Kidney (tissue), 22 donors: ENCODE data around the gene NLRX1. TPM values are rescaled to one million over a fixed set of nuclear protein-coding genes. Genes with fewer than 3 reads are reported as not detected.

Experiments
- DNase-seq, 5 donors: peaks; one replicate each; pipeline ENCODE4 v3.0.0-alpha.2; 2013 to 2020
- FAIRE-seq: peaks from 2 replicates; lab custom pipeline; 2012; peaks lifted over from hg19 to GRCh38; lab: Jason Lieb, UNC
- H3K27ac ChIP-seq, 2 donors: one replicate each; pipeline ENCODE4 v1.7.0; 2013; ENCODE audit warnings: low read depth in 2 of 2, low read length in 2 of 2, inconsistent platforms in 1 of 2
- H3K27me3 ChIP-seq: one replicate; pipeline ENCODE4 v1.7.1; 2013; ENCODE audit warnings: low read length, inconsistent platforms; ENCODE audit not compliant: control insufficient read depth, insufficient read depth
- H3K36me3 ChIP-seq, 3 donors: one replicate each; pipeline versions ENCODE4 v1.7.0 to v1.7.1; 2013; ENCODE audit warnings: low read length in 3 of 3, control low read depth in 1 of 3, inconsistent platforms in 1 of 3; ENCODE audit not compliant: insufficient read depth in 3 of 3, control insufficient read depth in 2 of 3
- H3K4me1 ChIP-seq, 3 donors: one replicate each; pipeline versions ENCODE4 v1.7.0 to v1.7.1; 2013; ENCODE audit warnings: low read length in 3 of 3, inconsistent platforms in 1 of 3, low read depth in 1 of 3; ENCODE audit not compliant: control insufficient read depth in 2 of 3, insufficient read depth in 2 of 3
- H3K4me3 ChIP-seq, 3 donors: one replicate each; pipeline versions ENCODE4 v1.7.0 to v1.8.1; 2013; ENCODE audit warnings: low read length in 3 of 3, control low read depth in 1 of 3, inconsistent platforms in 1 of 3
- H3K9ac ChIP-seq, 3 donors: one replicate each; pipeline versions ENCODE4 v1.7.0 to v1.7.1; 2013; ENCODE audit warnings: low read length in 3 of 3, control low read depth in 1 of 3, inconsistent platforms in 1 of 3
- H3K9me3 ChIP-seq, 3 donors: one replicate each; pipeline versions ENCODE4 v1.7.0 to v1.7.1; 2013; ENCODE audit warnings: low read length in 3 of 3, control low read depth in 1 of 3, inconsistent platforms in 1 of 3; ENCODE audit not compliant: control insufficient read depth in 2 of 3, insufficient read depth in 1 of 3
- CTCF ChIP-seq: IDR thresholded peaks from 3 replicates; pipeline ENCODE4 v1.5.1; 2012; ENCODE audit warnings: mild to moderate bottlenecking, moderate library complexity, borderline replicate concordance; ENCODE audit not compliant: insufficient read depth; ENCODE audit errors: extremely low read depth
- intact Hi-C: fragments of 100-400 bp; cut with DNase I; formaldehyde crosslinking; loops from one replicate; pipeline ENCODE4 v1.11.1; 2022
- long read RNA-seq, 10 donors: library from polyadenylated mRNA in 1 of 10; unstranded in 1 of 10; transcript quantifications; one replicate each; pipeline ENCODE4 v2.0.0 and lab custom pipeline, GENCODE V29; 2021 to 2026
- polyA plus RNA-seq: library from polyadenylated mRNA; stranded (reverse); fragments of 350-450 nt; fragmentation: Illumina TruSeq; extraction: RNeasy Lipid Tissue Mini Kit (QIAGEN cat#74804); gene quantifications from one replicate; pipeline ENCODE4 v1.2.3, GENCODE V29; 2014; ENCODE audit warnings: low read depth, low replicate concordance; ENCODE audit not compliant: insufficient read depth
- total RNA-seq: library from RNA; stranded (reverse); fragmentation: NEBNext Ultra II Directional; extraction: Animal tissue kit (Norgen Biotek cat#: 25700); gene quantifications from one replicate; pipeline ENCODE4 v1.2.1, GENCODE V29; 2021
- donor health status: control.
- donor health status: control.
- donor health status: control.
- donor health status: control.
- donor health status: control.
- donor health status: DM: yes; HTN: yes; CAD: no.
- donor health status: Normal renal cell carcinoma (clear cell type).

Gene NLRX1
- total RNA-seq (21.2 TPM), polyA plus RNA-seq (11.9 TPM)
- long read RNA-seq, donor 1, full-length matches to known transcripts, result 3 of 3 reads
- long read RNA-seq, donor 1, partial matches to known transcripts, result 0 of 3 reads
- long read RNA-seq, donor 1, other reads (novel, unspliced or antisense), result 0 of 3 reads
- long read RNA-seq, donor 2, partial matches to known transcripts, result 0 of 1 reads
- long read RNA-seq, donor 2, other reads (novel, unspliced or antisense), result 0 of 1 reads
- long read RNA-seq, donor 3, partial matches to known transcripts, result 8 of 10 reads
- long read RNA-seq, donor 3, other reads (novel, unspliced or antisense), result 0 of 10 reads
- long read RNA-seq, donor 4, partial matches to known transcripts, result 0 of 1 reads
- long read RNA-seq, donor 4, other reads (novel, unspliced or antisense), result 0 of 1 reads
- long read RNA-seq, donor 5, result 0 reads
- long read RNA-seq, donor 6, partial matches to known transcripts, result 0 of 2 reads
- long read RNA-seq, donor 6, other reads (novel, unspliced or antisense), result 0 of 2 reads
- long read RNA-seq, donor 7, full-length matches to known transcripts, result 10 of 46 reads
- long read RNA-seq, donor 7, partial matches to known transcripts, result 17 of 46 reads
- long read RNA-seq, donor 7, other reads (novel, unspliced or antisense), result 19 of 46 reads
- long read RNA-seq, donor 8, result 0 reads
- long read RNA-seq, donor 9, result 0 reads
- long read RNA-seq, donor 10, partial matches to known transcripts, result 5 of 6 reads
- long read RNA-seq, donor 10, other reads (novel, unspliced or antisense), result 0 of 6 reads

DNA sequence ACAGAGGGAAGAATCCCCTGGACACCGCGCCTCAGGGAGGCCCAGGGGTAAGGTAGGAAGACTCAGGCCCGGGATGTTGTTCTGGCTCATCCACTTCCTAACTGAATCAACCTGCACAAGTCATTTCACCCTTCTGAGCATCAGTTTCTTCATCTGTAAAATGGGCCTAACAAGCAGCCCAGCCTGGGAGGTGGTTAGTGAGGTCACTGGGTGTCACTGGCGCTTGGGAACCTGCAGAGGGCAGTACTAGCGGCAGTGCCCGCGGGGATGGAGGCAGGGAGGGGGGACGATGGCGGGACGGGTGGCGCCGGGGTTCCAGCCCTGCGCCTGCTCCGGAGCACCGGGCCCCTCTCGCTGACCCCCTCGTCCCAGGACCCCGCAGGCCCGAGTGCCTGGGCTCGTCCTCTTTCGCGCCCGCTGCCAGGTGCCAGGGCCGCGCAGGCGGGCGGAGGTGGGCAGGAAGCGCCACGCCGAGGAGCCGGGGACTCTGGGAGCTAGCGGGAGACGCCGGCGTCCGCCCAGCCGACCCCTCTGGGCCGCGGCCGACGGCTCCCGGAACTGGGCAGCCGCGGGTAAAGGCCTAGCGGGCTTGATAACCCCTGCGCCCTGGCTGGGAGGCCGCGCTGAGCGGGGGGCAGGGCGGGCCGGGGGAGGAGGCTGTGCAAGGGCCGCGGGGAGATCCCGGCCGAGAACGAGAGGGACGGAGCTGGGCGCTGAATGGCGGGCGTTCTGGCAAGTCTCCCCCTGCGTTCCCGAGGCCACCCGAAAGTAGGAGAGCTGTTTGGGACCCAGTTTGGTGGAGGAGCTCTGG, at the start of gene NLRX1:
TSS of gene NLRX1 (plus strand) at position 255 of the 811 bp plus-strand sequence. CDS start 2,679 bp downstream, outside the sequence.
- FAIRE-seq, result no peak
- peak within 1 kb of the TSS; percentile 84 to 86 for H3K27ac ChIP-seq
- H3K36me3 ChIP-seq, result no peaks in the 10 kb centered on the region
- peaks cover 0 to 5% (median 2%) of the 10 kb centered on the region in 3 donors for H3K4me1 ChIP-seq
- H3K9ac ChIP-seq, result peak within 1 kb of the TSS; percentile 29 to 96 (median 89)
- peak within 1 kb of the TSS; percentile 51 to 81 (median 76) for H3K4me3 ChIP-seq
- no peaks in the 10 kb centered on the region for H3K27me3 ChIP-seq
- peak; percentile 88 to 93 (median 92) for DNase-seq
- peak; percentile 74 for TF ChIP-seq CTCF
- intact Hi-C loops, result no loop called here
- no peaks in the 10 kb centered on the region for H3K9me3 ChIP-seq

DNA sequence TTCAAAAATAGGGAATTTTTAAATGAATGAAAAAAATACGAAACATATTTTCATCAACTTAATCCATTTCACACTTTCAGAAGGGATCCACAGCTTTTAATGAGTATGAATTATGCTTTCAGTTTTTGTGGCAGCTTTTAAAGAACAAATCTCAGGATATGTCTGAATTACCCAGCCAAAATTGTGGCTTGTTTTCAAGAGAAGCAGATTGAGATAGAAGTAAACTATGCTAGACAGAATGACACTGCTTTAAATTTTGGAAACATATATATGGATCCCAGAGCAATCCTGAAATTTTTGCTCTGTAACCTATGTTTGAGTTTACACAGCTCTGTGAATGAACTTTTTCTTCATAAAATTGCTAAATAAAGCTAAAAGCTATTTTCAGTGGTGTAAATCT, 49.6 kb upstream of the NLRX1 start:
- no peaks in the 10 kb centered on the region for H3K9me3 ChIP-seq
- peaks cover 2 to 15% (median 11%) of the 10 kb centered on the region in 3 donors for H3K4me1 ChIP-seq
- FAIRE-seq (no peak), DNase-seq (no peak)
- H3K27me3 ChIP-seq, result no peaks in the 10 kb centered on the region
- H3K4me3 ChIP-seq, result no peak overlapping the region
- H3K9ac ChIP-seq, result no peak overlapping the region
- no peak overlapping the region for H3K27ac ChIP-seq
- intact Hi-C loops, result no loop called here
- H3K36me3 ChIP-seq, result peaks cover 0 to 8% (median 8%) of the 10 kb centered on the region in 3 donors
- TF ChIP-seq CTCF, result no peak

DNA sequence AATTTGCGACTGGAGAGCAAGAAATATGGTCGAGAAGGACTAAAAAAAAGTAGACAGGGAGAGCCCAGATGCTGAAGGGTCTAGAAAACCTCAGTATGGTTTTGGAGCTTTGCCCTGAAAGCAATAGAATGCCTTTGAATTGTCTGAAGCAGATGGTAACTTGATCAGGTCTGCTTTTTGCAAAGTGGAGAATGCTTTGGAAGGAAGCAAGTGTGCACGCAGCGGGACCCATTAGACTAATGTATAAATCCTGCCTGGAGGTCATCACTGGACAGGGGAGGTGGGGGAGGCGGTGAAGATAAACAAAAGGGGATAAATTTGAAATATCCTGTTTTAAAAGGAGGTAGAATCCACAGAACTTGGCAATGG, 47.9 kb upstream of the NLRX1 start:
- FAIRE-seq, result no peak
- Histone ChIP-seq H3K4me3 (peak overlapping the region; percentile 77 to 96 (median 86)), H3K27ac (peak overlapping the region in 1 of 2 donors; percentile 65), H3K9ac (peak overlapping the region; percentile 58 to 97 (median 88)), H3K4me1 (peaks cover 2 to 15% (median 11%) of the 10 kb centered on the region in 3 donors), H3K27me3 (no peaks in the 10 kb centered on the region), H3K9me3 (no peaks in the 10 kb centered on the region), H3K36me3 (peaks cover 1 to 7% (median 2%) of the 10 kb centered on the region in 3 donors)
- no peak for TF ChIP-seq CTCF
- peak in 4 of 5 donors; percentile 79 to 92 (median 84) for DNase-seq
- intact Hi-C loops, result no loop called here
